Rectal smooth muscle tissue (tissue), 1 donor: Measurements from ENCODE around the gene HNRNPDL.

Experiments
- H3K27ac ChIP-seq: one replicate; pipeline ENCODE4 v1.7.0; 2013; ENCODE audit warnings: low read depth, low read length, inconsistent platforms
- H3K27me3 ChIP-seq: one replicate; pipeline ENCODE4 v1.7.0; 2013; ENCODE audit warnings: low read length; ENCODE audit not compliant: control insufficient read depth, insufficient read depth
- H3K36me3 ChIP-seq: one replicate; pipeline ENCODE4 v1.7.0; 2013; ENCODE audit warnings: low read length; ENCODE audit not compliant: control insufficient read depth, insufficient read depth
- H3K4me1 ChIP-seq: one replicate; pipeline ENCODE4 v1.7.0; 2013; ENCODE audit warnings: low read length; ENCODE audit not compliant: control insufficient read depth, insufficient read depth
- H3K4me3 ChIP-seq: one replicate; pipeline ENCODE4 v1.7.0; 2013; ENCODE audit warnings: low read length
- H3K9ac ChIP-seq: one replicate; pipeline ENCODE4 v1.7.0; 2013; ENCODE audit warnings: low read length

The HNRNPDL gene

GRCh38 chr4:82373816-82374625, 56.2 kb downstream of the HNRNPDL start, which contains the start of gene HNRNPD:
Gene HNRNPD (minus strand): TSS chr4:82373991. CDS start chr4:82373678, 313 bp downstream.
- peaks cover 3% of the 10 kb centered on the region for H3K36me3 ChIP-seq
- H3K4me1 ChIP-seq, result peaks cover 12% of the 10 kb centered on the region
- H3K27ac ChIP-seq, result peak within 1 kb of the TSS; percentile 97
- no peaks in the 10 kb centered on the region for H3K27me3 ChIP-seq
- peak within 1 kb of the TSS; percentile 97 for H3K9ac ChIP-seq
- peak within 1 kb of the TSS; percentile 100 for H3K4me3 ChIP-seq

GRCh38 chr4:82373486-82373815, 56.8 kb downstream of the HNRNPDL start:
- peaks cover 17% of the 10 kb centered on the region for H3K4me1 ChIP-seq
- H3K27ac ChIP-seq, result peak overlapping the region; percentile 97
- no peaks in the 10 kb centered on the region for H3K27me3 ChIP-seq
- peak overlapping the region; percentile 97 for H3K9ac ChIP-seq
- H3K4me3 ChIP-seq, result peak overlapping the region; percentile 100
- H3K36me3 ChIP-seq, result peaks cover 3% of the 10 kb centered on the region
